HG03139 (cell line): ENCODE data around the gene WASF3.
A peak's percentile ranks its signal among the peaks of the same experiment; 100 is the strongest.

Source experiments
- ATAC-seq: cut with Tn5 transposase; IDR thresholded peaks from one replicate; pipeline ENCODE4 v1.9.1; 2021; ENCODE audit not compliant: unreplicated experiment

WASF3 gene

DNA sequence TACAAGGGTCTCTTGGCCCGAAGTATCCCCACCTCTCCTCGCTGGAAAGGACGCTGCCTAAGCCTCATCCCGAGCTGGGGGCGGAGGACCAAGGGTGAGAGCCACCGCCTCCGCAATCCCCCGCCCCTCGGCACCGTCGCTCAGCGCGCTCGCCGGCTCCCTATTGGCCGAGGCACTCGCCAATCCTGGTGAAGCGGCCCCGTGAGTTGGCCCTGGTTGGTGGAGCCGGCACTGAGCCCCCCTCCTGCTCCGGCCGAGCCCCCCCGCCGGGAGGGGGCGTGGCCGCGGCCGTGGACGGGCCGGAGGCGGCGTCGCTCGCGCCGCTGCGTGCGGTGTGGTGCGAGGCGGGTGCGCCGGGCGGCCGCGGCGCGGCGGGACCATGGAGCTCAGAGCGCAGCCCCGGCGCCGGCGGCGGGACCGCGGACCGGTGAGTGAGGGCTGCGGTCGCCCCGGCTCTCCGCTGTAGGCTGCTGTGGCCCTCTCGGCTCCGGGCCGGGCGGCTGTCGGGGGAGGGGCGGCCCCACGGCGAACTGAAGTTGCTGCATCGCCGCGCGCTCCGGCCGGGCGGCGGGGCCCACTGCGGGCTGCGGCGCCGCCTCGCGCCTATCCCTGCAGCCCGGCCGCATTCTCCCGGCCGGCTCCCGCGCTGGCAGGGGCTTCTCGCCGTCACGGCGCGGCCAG lies at the start of gene WASF3:
Gene WASF3, plus strand, starts transcription at position 291 of the 681 bp plus-strand sequence. CDS start 84,588 bp downstream, outside the sequence.
- ATAC-seq, result peak; percentile 91

GRCh38 chr13:26508885-26509284 lies 48.6 kb upstream of the WASF3 start:
- no peak for ATAC-seq

DNA sequence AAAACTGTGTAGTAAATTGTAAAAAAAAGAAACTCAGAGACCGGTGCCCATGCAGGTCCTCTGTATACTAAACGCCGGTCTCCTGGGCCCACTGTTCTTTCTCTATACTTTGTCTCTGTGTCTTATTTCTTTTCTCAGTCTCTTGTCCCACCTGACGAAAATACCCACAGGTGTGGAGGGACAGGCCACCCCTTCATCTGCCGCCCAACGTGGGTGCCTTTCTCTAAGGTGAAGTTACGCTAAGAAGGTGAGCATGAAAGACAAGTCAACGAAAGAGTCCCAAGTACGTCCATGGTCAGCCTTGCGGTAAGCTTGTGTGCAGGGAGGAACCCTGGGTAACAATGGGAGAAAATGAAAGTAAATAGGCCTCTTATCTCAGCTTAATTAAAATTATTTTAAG lies 48.0 kb upstream of the WASF3 start:
- ATAC-seq, result no peak

DNA sequence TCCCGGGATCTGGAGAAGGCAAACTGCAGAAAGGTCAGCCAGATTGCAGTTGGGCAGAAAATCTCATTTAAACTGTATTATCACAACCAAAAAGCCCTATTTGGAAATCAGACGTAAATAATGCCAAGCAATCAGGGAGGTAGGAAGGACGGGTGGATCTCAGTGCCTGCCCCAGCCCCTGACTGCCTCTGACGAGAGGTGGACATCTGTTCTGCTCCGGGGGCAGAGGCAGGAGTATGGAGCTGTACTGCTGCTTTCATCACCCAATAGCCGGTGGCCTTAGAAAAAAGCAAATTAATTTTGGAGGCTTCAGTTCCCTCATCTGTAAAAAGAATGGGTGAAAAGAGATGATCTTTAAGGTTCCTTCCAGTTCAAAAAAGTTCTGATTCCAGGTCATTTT lies 43.6 kb upstream of the WASF3 start:
- no peak for ATAC-seq

GRCh38 chr13:26515721-26516120 lies 41.8 kb upstream of the WASF3 start:
- no peak for ATAC-seq

- ATAC-seq, result no peak
Observed at GRCh38 chr13:26517936-26518335, 39.5 kb upstream of the WASF3 start.

DNA sequence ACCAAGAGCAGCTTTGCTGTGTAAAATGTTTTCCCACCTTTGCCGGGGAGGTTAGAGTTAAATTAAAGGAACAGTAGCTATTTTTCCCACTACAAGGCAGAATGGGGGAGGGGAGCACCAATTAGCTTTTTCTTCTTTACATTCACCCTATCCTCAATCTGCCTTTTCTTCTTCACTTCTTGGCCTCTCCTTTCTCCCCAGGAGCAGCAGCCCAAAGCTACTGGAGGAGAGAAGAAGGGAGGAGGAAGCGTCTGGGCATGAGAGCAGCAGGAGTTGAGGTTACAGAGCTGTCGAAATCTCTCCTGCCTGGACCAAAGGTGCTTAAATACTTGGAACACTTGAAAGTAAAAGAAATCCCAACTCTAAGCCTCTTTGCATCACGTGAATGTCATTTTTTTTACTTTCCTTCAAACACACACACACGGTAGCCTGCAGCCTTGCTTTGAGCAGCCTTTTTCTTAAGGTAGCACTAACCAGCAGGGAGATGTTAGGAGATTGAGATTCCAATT lies 39.0 kb upstream of the WASF3 start:
- no peak for ATAC-seq

GRCh38 chr13:26522571-26522970 lies 34.9 kb upstream of the WASF3 start:
- no peak for ATAC-seq

DNA sequence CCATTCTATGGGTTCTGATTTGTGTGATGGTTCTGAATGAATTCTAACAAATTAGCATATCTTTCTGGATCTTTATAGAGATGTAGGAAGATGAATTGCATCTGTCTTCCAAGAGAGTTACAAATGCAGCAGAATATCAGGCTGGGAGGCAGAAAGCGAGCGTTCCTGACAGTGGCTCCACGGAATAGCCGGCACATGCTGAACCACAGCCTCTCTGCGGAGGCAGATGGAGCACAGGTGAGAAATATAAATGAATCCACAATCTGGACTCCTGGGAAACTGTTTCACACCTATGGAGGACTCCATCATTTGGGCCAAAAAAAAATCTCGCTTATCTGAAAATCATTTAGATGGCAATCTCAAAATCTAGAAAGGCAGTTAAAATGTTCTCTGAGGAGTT lies 34.5 kb upstream of the WASF3 start:
- ATAC-seq, result no peak

GRCh38 chr13:26525528-26525927 lies 32.0 kb upstream of the WASF3 start:
- ATAC-seq, result no peak

DNA sequence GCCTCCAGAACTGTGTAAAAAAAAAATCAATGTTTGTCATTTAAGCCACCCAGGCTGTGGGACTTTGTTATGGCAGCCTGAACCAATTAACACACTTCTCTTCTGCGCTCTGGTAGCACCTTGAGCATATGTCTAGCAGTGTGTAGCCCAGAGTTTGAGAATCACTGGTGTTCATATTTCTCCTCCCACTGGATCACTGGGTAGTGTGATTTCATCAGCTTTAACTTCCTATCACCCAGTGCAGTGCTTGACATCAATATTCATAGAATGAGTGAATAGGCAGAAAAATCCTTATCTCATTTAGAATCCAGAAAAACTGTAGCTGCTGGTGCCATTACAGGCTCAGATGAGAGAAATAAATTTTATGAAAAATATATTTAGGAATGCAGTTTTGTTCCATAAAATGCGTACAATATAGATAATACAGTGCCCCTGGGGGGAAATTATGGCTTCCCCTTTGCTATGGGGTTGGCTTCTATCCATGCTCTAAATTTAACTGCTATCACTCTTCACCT lies 30.7 kb upstream of the WASF3 start:
- ATAC-seq, result no peak

GRCh38 chr13:26528527-26528926 lies 29.0 kb upstream of the WASF3 start:
- ATAC-seq, result no peak

DNA sequence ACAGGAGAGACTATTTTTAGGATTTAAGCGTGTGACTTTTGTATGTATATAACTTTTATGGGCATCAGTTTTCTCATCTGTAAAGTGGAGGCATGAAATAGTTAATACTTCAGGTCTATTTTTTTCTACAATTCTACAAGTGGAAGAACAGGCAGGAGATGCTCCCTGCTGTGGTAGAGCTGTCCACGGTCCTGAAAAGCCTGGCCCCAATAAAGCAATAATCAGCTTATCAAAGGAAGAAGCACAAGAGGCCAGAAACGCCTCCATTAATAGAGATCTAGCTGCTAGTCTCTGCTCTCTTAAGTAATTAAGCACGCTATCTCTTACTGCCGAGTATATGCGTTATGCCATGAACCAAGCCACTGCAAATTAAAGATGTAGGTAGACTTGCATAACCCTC lies 28.0 kb upstream of the WASF3 start:
- ATAC-seq, result no peak

GRCh38 chr13:26531742-26532141 lies 25.7 kb upstream of the WASF3 start:
- no peak for ATAC-seq

GRCh38 chr13:26534036-26534726 lies 23.3 kb upstream of the WASF3 start:
- no peak for ATAC-seq

DNA sequence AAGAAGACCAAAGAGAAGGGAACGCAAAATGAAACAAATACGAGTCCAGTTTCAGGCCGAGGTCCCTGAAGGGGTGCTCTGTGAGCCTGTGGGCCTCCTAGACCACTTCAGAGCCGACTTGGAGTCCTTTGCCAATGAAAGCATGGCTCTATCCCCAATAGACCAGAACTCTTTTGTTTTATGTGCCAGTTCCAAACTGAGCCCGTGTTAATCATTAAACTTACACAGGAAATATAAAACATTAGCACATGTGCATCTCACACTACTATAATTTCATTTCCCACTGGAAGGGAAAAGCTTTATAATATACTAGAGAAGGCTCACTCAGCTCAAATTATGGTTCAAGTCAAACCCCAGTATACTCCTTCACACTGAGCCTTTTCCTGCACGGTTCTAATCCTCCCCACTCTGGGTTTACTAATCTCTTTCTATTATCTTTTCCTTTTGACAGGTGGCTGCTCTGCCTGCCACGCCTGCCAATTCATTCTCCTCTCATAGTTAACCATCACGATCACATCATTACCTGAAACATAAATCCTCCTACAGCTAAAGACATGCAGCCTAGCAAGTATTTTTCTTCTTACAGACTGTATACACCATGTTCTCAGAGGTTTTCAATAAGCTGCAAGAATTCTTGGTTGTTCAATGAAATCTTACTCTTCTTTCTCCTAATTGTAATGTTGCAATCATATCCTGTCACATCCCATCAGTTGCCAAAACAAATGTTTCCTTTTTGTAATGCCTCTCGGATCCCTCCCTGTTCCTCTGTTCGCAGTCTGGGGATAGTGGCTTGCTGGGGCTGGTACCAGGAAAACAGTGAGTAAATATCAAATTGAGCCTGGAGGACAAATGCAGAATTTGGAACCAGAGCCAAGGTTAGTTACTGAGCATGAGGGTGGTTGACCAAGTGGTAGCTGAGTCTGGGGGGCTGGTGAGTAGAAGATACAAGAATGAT lies 18.8 kb upstream of the WASF3 start:
- no peak for ATAC-seq

- ATAC-seq, result no peak
Observed at GRCh38 chr13:26539738-26540292, 17.7 kb upstream of the WASF3 start.

GRCh38 chr13:26540334-26540733 lies 17.1 kb upstream of the WASF3 start:
- ATAC-seq, result no peak

GRCh38 chr13:26541041-26541440 lies 16.4 kb upstream of the WASF3 start:
- no peak for ATAC-seq

DNA sequence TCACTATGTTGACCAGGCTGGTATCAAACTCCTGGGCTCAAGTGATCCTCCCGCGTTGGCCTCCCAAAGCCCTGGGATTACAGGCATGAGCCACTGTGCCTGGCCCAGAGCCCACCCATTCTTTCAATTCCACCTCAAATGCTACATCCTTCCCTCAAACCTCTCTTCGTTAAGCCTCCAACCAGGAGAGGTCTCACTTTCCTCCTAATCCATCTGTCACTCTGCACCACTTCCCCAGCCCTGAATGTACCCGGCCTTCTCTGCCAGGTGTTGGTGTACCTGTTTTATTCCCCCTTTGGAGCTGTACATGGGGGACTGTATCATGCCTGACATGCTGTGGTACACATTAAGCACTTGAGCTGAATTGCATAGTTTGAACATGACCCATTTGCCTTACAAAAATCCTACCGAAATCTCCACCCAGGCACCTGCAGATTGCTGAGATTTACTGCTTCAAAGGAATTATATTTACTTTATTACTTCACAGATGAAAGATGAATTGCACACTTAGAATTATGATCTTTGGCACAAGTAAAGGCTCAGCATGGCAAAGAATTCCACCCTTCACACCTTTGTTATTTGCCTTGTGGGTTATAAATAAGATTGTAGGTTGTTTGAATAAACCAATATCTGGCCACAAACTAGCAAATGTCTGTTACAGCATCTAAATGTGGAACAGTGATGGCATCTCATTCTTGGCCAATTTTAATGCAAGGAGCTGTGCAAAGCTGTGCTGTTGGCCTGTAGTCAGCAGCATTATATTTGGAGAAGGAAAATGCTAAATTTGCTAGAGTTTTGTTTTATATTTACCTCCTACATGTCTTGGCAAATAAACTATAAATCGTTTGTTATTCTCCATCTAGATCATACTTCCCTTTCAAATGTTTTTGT lies 15.6 kb upstream of the WASF3 start:
- no peak for ATAC-seq
